Embryonic facial prominence (tissue), 1 donor: ENCODE results near the gene DHRSX.
"Not testable (repeated sequence)": the region's sequence is repeated elsewhere in the genome, so short reads cannot be mapped to it uniquely, and the experiment has no call there.

ENCODE experiments used
- DNase-seq: peaks from one replicate; pipeline ENCODE4 v3.0.0-alpha.2; 2016; ENCODE audit errors: extremely low spot score

Gene DHRSX

GRCh38 chrX:2519638-2520037 is 18.9 kb upstream of the DHRSX start:
- not testable (repeated sequence) for DNase-seq

GRCh38 chrX:2517055-2517454 is 16.3 kb upstream of the DHRSX start:
- no peak for DNase-seq

- no peak for DNase-seq
Observed at GRCh38 chrX:2516623-2517022, 15.8 kb upstream of the DHRSX start.

- no peak for DNase-seq
Observed at GRCh38 chrX:2514131-2514530, 13.4 kb upstream of the DHRSX start.

- no peak for DNase-seq
Observed at GRCh38 chrX:2513121-2513664, 12.4 kb upstream of the DHRSX start.

- no peak for DNase-seq
Observed at GRCh38 chrX:2512501-2512900, 11.7 kb upstream of the DHRSX start.

- DNase-seq: no peak
Observed at GRCh38 chrX:2511326-2511725, 10.6 kb upstream of the DHRSX start.

GRCh38 chrX:2508648-2509335 is 8.0 kb upstream of the DHRSX start:
- DNase-seq: no peak

GRCh38 chrX:2507904-2508627 is 7.3 kb upstream of the DHRSX start:
- no peak for DNase-seq

GRCh38 chrX:2507196-2507595 is 6.4 kb upstream of the DHRSX start:
- no peak for DNase-seq

GRCh38 chrX:2505341-2505740 is 4.6 kb upstream of the DHRSX start:
- DNase-seq: not testable (repeated sequence)

GRCh38 chrX:2504706-2505332 is 4.0 kb upstream of the DHRSX start:
- DNase-seq: no peak

- no peak for DNase-seq
Observed at GRCh38 chrX:2503591-2504500, 3.1 kb upstream of the DHRSX start.

- no peak for DNase-seq
Observed at GRCh38 chrX:2502668-2503519, 2.1 kb upstream of the DHRSX start.

- no peak for DNase-seq
Observed at GRCh38 chrX:2502120-2502667, 1.4 kb upstream of the DHRSX start.

GRCh38 chrX:2501559-2502102 is 855 bp upstream of the DHRSX start:
- DNase-seq: no peak

GRCh38 chrX:2500091-2500802 is 529 bp downstream of the DHRSX start:
- no peak for DNase-seq

GRCh38 chrX:2499507-2499906 is 1.3 kb downstream of the DHRSX start:
- no peak for DNase-seq

- peak; percentile 22 for DNase-seq
Observed at GRCh38 chrX:2498781-2499302, 1.9 kb downstream of the DHRSX start.
